ENCODE data around the gene PPP1CA.
"Not testable (repeated sequence)": the region's sequence is repeated elsewhere in the genome, so short reads cannot be mapped to it uniquely, and the experiment has no call there.

The PPP1CA gene

DNA sequence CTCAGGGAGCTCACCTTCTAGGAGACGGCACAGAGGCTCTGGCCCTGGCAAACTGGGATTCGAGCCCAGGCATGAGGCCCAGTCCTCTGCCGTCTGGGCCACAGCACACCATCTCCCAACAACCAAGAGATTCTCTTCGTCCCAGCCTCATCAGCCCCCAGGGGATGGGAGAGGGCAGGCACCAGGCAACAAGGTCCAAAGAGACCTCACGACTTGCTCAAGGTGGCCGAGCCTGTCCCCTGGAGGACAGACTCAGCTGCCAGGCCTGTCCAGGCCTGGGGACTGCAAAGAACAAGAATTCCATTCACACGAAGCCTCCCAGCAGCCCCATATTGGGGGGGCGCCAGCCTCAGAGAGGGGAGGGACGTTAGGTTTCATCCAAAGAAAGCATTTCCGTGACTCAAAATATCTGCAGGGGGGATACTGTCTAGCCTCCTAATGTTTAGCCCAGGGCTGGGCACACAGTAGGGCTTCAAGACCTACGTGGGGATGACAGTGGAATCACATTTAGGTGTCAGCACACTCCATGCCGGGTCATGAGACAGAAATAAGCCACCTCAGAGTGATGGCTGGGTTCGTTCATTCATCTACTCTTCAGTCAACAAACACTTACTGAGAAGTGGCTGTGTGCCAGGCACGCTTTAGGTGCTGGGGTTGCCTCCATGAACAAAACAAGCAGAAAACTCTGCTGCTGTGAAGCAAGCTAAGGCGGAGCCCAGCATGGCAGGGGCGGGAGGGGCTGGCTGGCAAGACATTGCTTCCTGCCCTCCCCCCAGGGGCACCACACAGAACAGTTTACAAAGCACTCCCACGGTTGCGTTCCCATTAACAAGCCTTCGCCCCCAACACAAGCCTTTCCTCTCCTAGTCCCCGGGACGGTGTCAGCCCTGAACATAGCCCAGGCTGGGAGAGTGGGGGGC, 15.0 kb upstream of the PPP1CA start:
- peak; percentile 88 for DNase-seq

DNA sequence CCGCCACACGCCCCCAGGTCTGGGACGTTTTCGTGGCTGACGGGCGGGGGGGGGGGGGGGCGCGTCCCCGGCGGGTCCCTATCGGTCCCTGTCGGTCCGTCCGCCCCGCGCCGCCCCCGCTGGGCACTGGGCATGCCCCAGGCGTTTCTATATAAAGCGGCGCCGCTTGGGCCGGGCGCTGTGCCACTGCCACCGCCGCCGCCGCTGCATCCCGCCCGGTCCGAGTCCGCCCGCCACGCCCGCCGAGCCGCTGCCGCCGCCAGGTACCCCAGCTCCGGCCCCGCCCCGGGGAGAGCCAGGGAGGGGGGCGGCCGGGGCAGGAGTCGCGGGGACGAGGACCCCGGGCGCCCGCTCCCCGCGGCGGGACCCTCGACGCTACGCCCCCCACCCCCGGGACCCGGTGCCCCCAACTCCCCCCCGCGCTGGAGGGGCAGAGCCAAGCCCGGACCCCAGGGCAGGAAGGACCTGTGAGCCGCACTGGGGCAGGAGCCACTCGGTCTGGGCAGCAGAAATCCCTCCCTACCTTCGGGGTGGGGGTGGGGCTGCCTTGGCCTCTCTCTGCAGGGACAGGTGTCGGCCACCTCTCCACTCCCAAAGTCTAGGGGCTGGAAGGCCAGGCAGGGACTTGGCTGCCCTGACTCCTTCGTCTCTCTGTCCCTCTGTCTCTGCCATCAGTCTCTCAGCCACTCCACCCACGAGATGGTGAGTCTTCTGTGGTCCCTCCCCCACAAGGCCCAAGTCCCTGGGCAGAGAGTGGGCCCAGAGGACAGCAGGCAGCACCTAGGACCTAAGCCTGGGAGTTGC, 14.0 kb upstream of the PPP1CA start, which contains the start of gene CARNS1:
CARNS1 (plus strand) TSS at position 178 of the 804 bp plus-strand sequence; CDS start at position 700, 522 bp downstream.
- DNase-seq: no peak

DNA sequence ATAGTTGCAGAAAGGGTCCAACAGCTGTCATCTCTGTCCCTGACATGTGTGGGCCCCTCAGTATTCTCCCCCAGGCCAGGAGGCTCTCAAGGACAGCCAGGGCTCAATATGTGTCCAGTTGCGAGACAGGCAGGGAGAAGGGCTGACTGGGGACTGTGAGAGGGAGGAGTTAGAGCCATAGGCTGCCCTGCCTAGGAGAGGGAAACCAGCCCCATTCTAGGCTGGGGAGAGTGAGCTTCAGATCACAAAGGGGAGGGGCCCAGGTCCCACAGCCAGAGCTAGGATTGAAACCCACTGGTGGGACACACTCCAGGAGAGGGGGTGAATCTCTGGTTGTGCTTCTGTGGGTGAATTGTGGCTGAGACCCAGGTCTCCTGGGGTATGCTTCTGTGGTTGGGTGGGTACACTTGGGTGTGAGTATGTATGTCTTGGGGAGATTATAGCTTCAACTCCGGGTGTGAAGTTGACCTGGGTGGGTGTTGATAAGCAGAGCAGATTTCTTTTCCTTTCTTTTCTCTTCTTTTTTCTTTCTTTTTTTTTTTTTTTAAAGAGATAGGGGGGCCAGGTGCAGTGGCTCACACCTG, 11.7 kb upstream of the PPP1CA start:
- DNase-seq: no peak

DNA sequence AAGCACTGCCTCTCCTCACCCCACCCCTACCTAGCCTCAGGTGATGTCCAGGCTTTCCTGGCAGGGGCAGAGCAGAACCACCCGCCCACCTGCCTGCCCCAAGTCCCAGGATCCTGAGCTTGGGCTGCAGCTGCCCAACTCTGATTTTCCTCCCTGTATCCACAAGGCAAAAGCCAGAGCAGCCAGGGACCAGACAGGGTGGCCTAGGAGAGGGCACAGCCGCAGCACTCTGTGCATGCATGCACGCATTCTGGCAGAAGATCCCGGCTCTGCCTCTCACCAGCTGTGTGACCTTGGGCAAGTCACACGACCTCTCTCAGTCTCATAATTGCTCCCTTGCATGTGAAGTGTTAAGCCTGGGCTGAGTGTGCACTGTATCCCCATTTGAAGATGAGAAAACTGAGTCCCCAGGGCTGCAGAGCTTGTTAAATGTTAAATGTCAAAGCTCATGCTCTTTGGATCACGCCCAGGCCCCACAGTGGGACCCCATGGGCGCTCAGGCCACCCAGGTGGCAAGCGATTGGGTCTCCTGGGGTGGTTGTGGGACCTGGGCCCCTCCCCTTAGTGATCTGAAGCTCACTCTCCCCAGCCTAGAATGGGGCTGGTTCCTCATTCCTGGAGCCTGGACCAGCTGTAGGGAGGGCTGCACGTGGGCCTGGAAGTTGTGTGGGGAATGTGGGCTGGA, 11.0 kb upstream of the PPP1CA start:
- no peak for DNase-seq

DNA sequence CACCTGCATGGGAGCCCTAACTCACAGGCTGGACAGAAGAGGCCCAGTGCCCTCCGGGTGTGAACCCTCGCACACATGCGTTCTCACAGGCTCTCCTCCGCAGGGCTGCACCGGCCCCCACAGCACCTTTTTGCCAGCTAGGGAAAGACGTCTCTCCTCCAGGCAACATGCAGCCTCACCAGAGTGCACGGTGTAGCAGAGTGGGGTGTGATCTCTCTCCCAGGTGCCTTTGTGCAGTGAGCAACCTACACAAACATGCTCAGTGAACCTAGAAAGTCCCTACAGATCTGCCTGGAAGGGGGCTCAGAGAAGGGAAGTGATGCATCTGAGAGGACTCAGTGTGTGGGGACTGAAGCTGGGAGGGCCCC, 10.1 kb upstream of the PPP1CA start:
- no peak for DNase-seq

DNA sequence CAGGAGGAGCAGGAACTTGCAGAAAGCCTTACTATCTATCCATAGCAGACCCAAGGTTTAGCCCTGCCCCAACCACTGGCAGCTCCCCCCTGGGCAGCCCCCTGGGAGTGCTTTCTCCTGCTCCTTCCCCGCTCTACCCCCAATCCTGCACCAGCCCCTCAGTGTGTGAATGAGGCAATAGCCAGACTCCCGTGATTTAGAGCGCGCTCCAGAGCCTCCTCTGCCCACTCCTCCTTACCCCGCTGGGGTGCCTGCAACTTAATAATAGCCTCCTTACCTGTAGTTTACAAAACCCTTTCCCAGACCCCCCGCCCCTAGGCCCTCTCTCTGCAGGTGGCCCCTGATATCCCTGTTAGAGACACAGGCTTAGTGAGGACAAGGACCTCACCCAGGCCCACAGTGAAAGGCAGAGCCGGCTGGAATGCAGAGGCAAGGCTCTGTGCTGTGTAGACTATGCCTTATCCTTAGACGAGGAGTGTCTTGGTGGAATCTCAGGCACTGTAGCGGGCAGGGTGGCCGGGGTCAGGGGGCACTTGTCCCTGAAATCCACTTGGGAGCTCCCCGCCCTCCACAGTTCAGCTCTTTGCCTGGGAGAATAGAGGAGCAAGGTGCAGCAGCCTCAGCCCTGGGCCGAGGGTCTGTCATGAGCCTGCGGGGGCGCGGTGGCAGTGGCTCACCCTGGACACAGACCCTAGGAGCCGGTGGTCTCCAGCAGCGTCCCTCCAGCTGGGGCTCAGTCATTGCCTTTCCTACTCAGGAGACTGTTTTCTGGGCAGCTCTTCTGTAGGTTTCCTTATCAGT, 9.5 kb upstream of the PPP1CA start:
- no peak for DNase-seq

DNA sequence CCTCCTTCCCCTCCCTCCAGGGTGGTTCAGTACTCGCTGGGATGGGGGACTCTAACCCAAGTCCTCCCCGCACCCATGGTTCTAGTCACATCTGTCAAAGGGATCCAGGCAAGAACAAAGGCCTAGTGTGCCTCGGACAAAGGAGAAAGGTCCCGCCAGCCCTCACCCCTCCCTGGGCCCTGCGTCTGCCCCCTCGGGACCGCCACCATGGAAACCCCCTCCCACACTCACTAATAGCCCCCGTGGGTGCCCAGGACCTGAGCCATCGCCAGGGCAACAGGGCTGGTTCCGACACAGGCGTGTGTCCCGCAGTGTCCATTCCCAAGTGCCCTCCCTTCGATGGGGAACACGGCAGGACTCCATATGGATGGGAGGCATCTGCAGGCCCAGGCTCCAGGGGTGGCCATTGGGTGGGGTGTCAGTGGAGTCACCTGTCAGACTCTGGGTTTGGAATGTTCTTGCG, 8.7 kb upstream of the PPP1CA start:
- DNase-seq: no peak

DNA sequence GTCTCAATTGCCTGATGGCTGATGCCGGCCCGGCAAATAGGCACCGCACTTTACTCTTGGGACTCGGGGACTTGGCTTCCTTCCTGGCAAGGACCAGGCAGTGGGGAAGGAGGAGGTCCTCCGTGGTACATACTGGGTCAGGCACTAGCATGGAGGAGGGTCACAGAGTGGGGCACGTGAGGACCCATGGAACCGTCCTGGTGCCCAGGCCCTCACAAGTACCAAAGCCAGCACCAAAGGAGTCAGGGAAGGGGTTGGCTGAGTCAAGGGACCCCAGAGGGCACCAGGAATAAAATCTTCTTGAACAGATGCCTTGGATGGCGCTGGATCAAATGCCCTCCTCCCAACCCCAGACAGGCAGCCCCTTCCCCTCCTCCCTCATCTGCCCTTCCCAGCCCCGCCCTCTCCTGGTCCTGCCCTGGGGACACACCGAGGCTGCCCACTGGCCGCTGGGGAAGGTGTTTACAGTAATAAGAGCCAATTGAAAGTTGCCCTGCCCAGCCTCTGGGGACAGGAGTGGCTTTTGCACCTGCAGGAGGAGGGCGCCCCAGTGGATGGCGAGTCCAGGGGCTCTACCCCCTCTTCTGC, 8.2 kb upstream of the PPP1CA start:
- DNase-seq: no peak

DNA sequence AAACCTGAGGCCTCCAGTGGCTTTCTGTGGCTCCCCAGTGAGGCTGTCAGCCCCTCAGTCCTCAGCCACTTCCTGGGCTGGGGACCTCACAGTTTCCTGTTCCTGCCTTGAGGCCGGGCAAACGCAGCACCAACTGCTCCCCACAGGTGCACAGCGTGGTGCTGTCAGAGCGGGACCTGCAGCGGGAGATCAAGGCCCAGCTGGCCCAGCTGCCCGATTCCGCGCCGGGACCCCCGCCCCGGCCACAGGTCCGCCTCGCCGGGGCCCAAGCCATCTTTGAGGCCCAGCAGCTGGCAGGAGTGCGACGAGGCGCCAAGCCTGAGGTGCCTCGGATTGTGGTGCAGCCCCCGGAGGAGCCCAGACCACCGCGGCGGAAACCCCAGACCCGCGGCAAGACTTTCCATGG, 7.6 kb upstream of the PPP1CA start:
- DNase-seq: peak; percentile 83

DNA sequence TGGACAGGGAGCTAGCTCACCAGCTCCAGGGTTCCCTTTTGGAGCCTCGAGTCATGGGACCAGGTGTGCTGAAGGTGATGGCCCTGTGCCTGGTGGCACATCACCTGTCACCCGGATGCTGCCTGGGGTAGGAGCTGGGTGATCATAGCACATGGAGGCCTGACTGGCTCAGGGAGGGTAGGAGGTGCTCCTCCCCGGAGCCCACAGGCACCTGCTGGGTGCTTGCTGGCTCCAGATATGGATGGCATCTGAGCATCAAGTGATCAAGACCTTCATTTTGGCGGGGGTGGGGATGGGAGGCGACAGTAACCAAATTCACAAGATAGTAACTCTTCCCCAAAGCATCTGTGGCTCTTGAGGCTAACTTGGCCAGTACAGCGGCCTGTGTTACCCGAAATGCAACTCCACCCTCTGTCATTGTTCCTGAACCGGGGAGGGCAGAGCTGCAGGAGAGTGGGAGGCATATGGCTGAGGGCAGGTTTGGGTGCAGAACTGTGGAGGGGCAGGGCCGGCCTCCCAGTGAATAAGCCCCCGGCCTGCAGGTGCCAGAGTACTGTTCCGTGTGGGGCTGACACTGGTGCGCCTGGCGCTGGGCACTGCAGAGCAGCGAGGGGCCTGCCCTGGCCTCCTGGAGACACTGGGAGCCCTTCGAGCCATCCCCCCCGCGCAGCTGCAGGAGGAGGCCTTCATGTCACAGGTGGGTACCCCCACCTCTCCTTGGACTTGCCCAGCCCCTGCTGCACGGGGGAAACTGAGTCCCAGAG, 7.0 kb upstream of the PPP1CA start:
- no peak for DNase-seq

DNA sequence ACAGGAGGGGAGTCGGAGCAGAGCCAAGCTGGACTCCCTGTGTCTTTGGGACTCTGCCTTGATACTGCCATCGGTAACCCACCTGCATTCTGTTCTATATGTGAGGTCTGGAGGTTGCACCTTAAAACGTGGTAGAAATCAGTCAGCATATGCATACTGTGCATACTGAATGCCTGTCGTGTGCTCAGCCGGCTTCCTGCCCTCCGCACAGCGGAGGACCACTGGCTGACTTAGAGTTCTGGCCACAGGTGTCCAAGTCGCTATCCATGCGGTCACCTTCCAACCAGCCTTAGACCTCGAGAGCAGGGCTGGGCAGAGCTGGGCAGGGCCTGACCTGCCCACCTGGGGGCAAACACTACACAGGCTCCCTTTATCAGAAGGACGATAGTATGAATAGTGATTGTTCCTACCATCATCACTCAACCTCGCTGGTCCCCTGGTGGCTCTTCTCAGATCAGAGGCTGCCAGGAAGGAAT, 6.1 kb upstream of the PPP1CA start:
- no peak for DNase-seq

DNA sequence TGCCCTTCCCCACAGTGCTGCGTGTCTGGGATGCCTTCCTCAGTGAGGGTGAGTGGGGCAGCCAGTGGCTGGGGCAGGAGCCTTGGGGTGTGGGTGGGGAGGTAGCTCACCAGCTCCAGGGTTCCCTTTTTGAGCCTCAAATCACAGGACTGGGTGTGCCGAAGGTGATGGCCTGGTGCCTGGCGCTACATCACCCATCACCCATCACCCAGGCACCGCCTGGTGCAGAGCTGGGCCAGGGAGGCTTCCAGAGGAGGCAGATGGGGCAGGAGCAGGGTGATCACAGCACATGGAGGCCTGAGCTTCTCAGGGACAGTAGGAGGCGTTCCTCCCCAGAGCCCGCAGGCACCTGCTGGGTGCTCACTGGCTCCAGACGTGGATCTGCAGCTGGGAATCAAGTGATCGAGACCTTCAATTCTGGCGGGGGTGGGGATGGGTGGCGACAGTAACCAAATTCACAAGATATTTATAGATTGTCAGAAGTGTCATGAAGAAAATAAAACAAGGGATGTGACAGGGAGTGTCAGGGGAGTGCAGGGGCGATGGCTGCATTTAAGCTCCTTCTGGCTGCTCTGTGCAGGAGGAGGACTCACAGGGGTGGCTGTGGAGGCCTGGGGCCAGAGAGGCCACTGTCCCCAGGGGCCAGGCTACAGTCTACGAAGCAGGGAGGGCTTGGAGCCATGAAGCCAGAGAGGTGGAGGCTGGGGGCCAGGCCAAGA, 5.5 kb upstream of the PPP1CA start:
- DNase-seq: no peak

DNA sequence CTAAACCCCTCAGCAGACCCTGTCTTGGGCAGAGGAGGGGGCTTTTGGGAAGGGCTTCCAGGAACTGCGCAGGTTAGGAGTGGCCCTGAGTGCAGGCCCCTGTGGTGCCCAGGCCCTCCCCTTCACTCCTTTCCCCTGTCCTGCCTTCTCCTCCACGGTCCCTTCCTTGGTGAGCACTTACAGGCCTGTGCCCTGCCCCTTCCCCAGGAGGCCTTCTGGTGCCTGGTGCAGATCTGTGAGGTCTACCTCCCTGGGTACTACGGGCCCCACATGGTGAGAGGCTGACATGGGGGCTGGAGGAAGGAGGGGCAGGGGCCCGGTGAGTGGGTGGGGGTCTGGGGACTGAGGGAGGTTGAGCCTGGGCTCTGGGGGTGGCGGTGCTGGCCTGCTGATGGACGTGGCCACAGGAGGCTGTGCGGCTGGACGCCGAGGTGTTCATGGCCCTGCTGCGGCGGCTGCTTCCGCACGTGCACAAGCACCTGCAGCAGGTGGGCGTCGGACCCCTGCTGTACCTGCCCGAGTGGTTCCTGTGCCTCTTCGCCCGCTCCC, 4.8 kb upstream of the PPP1CA start:
- DNase-seq: no peak

DNA sequence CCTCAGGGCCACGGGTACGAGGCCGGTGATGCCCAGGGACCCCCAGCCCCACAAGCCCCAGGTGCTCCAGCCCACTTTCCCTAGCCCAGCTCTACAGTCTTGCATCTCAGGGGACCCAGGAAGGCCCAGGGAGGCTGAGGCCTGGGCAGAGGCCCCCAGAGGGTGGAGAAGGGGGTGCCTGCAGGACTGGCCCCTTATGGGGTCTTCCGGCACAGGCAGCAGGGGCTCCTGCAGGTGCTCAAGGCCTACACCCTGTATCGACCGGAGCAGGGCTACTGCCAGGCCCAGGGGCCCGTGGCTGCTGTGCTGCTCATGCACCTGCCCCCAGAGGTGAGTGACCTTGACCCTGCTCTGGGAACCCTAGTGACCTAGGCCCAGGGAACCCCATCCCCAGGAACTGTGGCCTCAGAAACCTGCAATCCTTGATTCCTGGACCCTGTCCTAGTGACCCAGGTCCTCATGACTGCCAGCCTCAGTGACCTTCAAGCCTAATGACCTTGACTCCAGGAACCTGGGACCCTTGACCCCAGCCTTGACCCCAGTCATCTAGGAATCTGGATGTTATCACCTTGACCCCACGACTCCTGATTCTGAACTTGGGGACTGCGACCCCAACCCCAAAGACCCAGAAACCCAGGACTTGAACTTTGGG, 4.2 kb upstream of the PPP1CA start:
- DNase-seq: no peak

DNA sequence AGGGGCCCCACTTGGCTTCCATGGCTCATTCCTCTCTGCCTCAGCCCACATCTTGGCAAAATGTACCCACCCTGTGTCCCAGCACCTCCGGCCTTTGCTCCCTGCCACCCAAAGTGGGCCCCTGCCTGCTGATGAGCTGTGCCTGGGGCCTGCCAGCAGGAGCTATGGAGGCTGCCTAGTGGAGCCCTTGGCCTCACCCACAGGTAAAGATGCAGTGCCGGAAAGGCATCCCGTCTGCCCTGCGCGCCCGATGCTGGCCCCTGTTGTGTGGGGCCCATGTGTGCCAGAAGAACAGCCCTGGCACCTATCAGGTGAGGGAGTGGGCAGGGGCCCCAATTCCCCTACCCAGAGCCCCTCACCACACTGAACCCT, 3.5 kb upstream of the PPP1CA start:
- no peak for DNase-seq

DNA sequence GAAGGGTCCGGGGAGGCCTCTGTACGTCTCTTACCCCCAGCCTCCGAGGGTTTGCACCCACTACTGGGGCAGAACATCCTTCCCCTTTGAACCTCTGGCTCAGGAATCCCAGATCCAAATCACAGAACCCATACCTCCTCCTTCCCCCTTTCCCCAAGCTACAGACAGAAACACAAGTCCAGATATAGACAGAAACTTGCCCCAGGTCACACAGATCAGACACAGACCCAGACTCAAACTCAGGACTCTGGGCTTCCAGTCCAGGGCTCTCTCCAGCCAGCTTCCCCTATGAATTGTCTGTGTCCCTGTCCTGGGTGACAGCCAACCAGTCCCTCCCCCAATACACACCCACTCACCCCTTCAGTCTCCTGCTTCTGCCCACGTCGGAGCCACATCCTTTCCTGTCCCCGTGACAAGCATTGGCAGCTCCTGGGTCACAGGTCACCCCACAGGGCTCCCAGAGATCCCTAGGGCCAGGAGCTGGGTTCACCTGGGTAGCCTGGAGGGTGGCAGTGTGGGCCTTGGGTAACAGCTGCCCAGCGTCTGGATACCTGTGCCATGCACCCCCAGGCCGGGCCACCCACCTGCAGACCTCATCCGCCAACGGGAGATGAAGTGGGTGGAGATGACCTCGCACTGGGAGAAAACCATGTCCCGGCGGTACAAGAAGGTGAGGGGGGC, 3.0 kb upstream of the PPP1CA start:
- DNase-seq: peak; percentile 61

DNA sequence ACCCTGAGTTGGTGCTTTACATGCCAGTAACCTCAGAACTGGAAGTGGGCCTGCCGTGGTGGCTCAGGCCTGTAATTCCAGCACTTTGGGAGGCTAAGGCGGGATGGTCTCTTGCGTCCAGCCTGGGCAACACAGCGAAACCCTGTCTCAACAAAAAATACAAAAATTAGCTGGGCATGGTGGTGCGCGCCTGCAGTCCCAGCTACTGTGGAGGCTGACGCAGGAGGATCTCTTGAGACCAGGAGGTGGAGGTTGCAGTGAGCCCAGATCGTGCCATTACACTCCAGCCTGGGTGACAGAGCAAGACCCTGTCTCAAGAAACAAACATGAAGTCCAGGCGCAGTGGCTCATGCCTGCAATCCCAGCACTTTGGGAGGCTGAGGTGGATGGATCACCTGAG, 1.4 kb upstream of the PPP1CA start:
- DNase-seq: not testable (repeated sequence)

DNA sequence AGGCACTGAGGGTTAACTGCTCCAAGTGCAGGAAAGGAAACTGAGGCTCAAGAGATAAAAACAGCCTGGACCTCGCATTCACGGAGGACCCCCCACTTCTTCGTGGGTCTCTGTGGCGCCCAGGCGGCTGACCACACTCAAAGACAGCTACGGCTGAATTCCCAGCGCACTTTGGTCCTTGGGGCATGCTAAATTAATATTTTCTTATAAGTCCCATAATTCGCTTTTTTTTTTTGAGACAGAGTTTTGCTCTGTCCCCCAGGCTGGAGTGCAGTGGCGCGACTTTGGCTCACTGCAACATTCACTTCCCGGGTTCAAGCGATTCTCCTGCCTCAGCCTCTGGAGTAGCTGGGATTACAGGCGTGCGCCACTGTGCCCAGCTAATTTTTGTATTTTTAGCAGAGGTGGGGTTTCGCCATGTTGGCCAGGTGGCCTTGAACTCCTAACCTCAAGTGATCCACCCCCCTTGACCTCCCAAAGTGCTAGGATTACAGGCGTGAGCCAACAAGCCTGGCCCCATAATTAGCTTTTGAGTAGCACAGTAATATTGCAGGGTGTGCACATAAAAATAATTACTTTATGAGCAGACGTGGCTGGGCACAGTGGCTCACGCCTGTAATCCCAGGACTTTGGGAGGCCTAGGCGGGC, 658 bp upstream of the PPP1CA start:
- not testable (repeated sequence) for DNase-seq
